ENCODE data around the gene TBX1.
"Not testable (repeated sequence)": the region's sequence is repeated elsewhere in the genome, so short reads cannot be mapped to it uniquely, and the experiment has no call there.

The TBX1 gene

DNA sequence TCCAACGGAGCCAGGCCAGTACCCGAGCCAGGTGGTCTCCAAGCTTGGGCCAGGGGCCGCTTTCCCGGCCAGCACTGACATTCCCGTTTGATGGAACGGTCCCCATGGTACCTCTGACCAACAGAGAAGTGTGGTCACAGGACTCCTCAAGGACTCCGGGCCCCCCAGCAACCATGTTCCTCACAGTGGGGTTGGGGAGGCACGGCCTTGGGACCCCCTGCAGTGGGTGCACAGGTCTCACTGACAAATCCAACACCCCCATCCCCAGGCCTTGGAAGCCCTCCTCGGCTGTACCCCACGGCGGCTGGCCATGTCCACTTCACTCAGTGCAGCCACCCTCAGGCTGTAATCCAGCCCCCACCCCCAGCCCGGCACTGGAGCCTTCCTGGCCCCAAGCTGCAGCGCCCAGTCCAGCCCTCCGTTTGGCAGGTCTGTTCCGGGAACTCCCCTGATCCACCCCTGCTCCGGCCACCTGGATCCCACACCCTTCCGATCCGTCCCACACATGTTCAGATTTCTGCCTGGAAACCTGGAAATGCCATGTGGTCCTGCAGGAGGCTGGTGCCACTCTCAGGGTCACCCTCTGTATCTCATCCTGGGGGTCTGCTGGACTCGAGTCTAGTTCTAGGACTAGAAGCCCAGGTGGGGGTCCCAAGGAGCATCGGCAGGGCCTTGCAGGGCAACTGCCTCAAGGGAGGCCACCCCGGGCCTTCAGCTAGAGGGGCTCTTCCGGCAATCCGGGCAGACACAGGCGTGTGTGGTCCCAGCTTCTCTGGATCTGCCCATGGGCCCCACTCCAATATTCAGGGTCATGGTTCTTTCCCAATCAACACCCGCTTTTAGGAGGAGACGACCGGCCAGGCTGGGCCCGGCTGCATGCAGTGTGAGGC is 26.6 kb downstream of the TBX1 start:
- Histone ChIP-seq H3K9me3 (ENCODE audit: low read length) (no peaks in the 10 kb centered on the region), H3K36me3 (ENCODE audit: insufficient read depth, low read length) (no peaks in the 10 kb centered on the region)

DNA sequence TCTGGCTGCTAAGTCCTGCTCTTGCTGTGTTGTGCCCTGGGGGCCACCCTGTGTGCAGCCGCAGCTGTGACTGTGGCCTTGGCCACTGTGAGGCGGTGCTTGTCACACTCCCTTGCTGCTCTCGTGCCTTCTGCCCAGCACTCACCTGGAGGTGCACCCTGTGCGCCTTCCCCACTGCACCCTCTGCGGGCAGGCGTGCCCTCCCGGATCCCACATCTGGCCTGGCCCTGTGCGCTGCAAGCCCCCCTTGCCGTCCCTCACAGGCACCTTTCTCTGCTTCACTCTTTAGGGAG is 27.2 kb downstream of the TBX1 start:
- no peak overlapping the region for H3K27ac ChIP-seq (ENCODE audit: low read depth, low read length)
- no peaks in the 10 kb centered on the region for H3K4me1 ChIP-seq (ENCODE audit: insufficient read depth, low read length)
- H3K36me3 ChIP-seq (ENCODE audit: insufficient read depth, low read length) = no peaks in the 10 kb centered on the region
- H3K9ac ChIP-seq (ENCODE audit: low read length) = no peak overlapping the region
- no peaks in the 10 kb centered on the region for H3K9me3 ChIP-seq (ENCODE audit: low read length)
- H3K27me3 ChIP-seq (ENCODE audit: control insufficient read depth in 1 of 2, insufficient read depth in 2 of 2, low read length in 2 of 2) = peaks cover 0 to 16% of the 10 kb centered on the region in 2 donors
- no peak overlapping the region for H3K4me3 ChIP-seq (ENCODE audit: low read depth in 1 of 2, low read length in 2 of 2)

More for the DNA sequence above, 26.6 kb downstream of the TBX1 start:
- no peaks in the 10 kb centered on the region for H3K4me1 ChIP-seq (ENCODE audit: insufficient read depth, low read length)
- peaks cover 0 to 17% of the 10 kb centered on the region in 2 donors for H3K27me3 ChIP-seq (ENCODE audit: control insufficient read depth in 1 of 2, insufficient read depth in 2 of 2, low read length in 2 of 2)
- no peak overlapping the region for H3K9ac ChIP-seq (ENCODE audit: low read length)
- H3K4me3 ChIP-seq (ENCODE audit: low read depth in 1 of 2, low read length in 2 of 2) = no peak overlapping the region
- no peak overlapping the region for H3K27ac ChIP-seq (ENCODE audit: low read depth, low read length)

- H3K9me3 ChIP-seq (ENCODE audit: low read length) = no peaks in the 10 kb centered on the region
- no peaks in the 10 kb centered on the region for H3K36me3 ChIP-seq (ENCODE audit: insufficient read depth, low read length)
- no peak overlapping the region for H3K4me3 ChIP-seq (ENCODE audit: low read depth in 1 of 2, low read length in 2 of 2)
- H3K4me1 ChIP-seq (ENCODE audit: insufficient read depth, low read length) = no peaks in the 10 kb centered on the region
- peaks cover 0 to 7% of the 10 kb centered on the region in 2 donors for H3K27me3 ChIP-seq (ENCODE audit: control insufficient read depth in 1 of 2, insufficient read depth in 2 of 2, low read length in 2 of 2)
- H3K9ac ChIP-seq (ENCODE audit: low read length) = no peak overlapping the region
- no peak overlapping the region for H3K27ac ChIP-seq (ENCODE audit: low read depth, low read length)
These were observed 28.2 kb downstream of the TBX1 start for GRCh38 chr22:19788661-19789225.

DNA sequence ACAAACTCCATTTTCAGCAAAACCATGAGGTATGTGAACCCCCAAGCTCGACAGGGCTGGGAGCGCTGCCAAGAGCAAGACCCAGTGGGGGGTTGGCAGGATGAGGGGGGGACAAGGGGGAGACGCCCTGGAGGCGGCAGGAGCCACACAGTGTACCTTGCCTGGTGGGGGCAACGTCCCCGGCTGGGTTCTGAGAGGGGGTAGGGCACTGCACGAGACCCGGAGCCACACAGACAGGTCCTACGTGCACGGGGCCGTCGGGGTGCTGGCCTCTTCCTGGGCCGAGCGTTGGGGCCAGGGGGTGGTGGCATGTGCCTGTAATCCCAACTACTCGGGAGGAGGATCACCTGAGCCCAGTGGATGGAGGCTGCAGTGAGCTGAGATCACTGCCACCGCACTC is 28.8 kb downstream of the TBX1 start:
- peaks cover 0 to under 1% of the 10 kb centered on the region in 2 donors for H3K27me3 ChIP-seq (ENCODE audit: control insufficient read depth in 1 of 2, insufficient read depth in 2 of 2, low read length in 2 of 2)
- H3K9ac ChIP-seq (ENCODE audit: low read length) = no peak overlapping the region
- no peak overlapping the region for H3K27ac ChIP-seq (ENCODE audit: low read depth, low read length)
- no peaks in the 10 kb centered on the region for H3K36me3 ChIP-seq (ENCODE audit: insufficient read depth, low read length)
- H3K4me3 ChIP-seq (ENCODE audit: low read depth in 1 of 2, low read length in 2 of 2) = no peak overlapping the region
- no peaks in the 10 kb centered on the region for H3K4me1 ChIP-seq (ENCODE audit: insufficient read depth, low read length)
- no peaks in the 10 kb centered on the region for H3K9me3 ChIP-seq (ENCODE audit: low read length)

- no peak overlapping the region for H3K27ac ChIP-seq (ENCODE audit: low read depth, low read length)
- H3K9ac ChIP-seq (ENCODE audit: low read length) = no peak overlapping the region
- no peaks in the 10 kb centered on the region for H3K27me3 ChIP-seq (ENCODE audit: control insufficient read depth in 1 of 2, insufficient read depth in 2 of 2, low read length in 2 of 2)
- H3K36me3 ChIP-seq (ENCODE audit: insufficient read depth, low read length) = no peaks in the 10 kb centered on the region
- H3K9me3 ChIP-seq (ENCODE audit: low read length) = no peaks in the 10 kb centered on the region
- no peaks in the 10 kb centered on the region for H3K4me1 ChIP-seq (ENCODE audit: insufficient read depth, low read length)
- H3K4me3 ChIP-seq (ENCODE audit: low read depth in 1 of 2, low read length in 2 of 2) = no peak overlapping the region
These were observed 29.2 kb downstream of the TBX1 start for GRCh38 chr22:19789828-19790227.

GRCh38 chr22:19791243-19791642 is 30.7 kb downstream of the TBX1 start:
- Histone ChIP-seq H3K4me3 (ENCODE audit: low read depth in 1 of 2, low read length in 2 of 2) (no peak overlapping the region), H3K9ac (ENCODE audit: low read length) (no peak overlapping the region), H3K4me1 (ENCODE audit: insufficient read depth, low read length) (no peaks in the 10 kb centered on the region), H3K27ac (ENCODE audit: low read depth, low read length) (no peak overlapping the region), H3K36me3 (ENCODE audit: insufficient read depth, low read length) (no peaks in the 10 kb centered on the region), H3K9me3 (ENCODE audit: low read length) (no peaks in the 10 kb centered on the region), H3K27me3 (ENCODE audit: control insufficient read depth in 1 of 2, insufficient read depth in 2 of 2, low read length in 2 of 2) (no peaks in the 10 kb centered on the region)

GRCh38 chr22:19791894-19792293 is 31.3 kb downstream of the TBX1 start:
- H3K27me3 ChIP-seq (ENCODE audit: control insufficient read depth in 1 of 2, insufficient read depth in 2 of 2, low read length in 2 of 2) = no peaks in the 10 kb centered on the region
- H3K9ac ChIP-seq (ENCODE audit: low read length) = no peak overlapping the region
- no peaks in the 10 kb centered on the region for H3K36me3 ChIP-seq (ENCODE audit: insufficient read depth, low read length)
- H3K9me3 ChIP-seq (ENCODE audit: low read length) = no peaks in the 10 kb centered on the region
- H3K4me3 ChIP-seq (ENCODE audit: low read depth in 1 of 2, low read length in 2 of 2) = no peak overlapping the region
- H3K27ac ChIP-seq (ENCODE audit: low read depth, low read length) = no peak overlapping the region
- H3K4me1 ChIP-seq (ENCODE audit: insufficient read depth, low read length) = no peaks in the 10 kb centered on the region

GRCh38 chr22:19792383-19792896 is 31.9 kb downstream of the TBX1 start:
- not testable (repeated sequence) for H3K9ac ChIP-seq (ENCODE audit: low read length); H3K4me1 ChIP-seq (ENCODE audit: insufficient read depth, low read length); H3K36me3 ChIP-seq (ENCODE audit: insufficient read depth, low read length); H3K9me3 ChIP-seq (ENCODE audit: low read length); H3K27ac ChIP-seq (ENCODE audit: low read depth, low read length); H3K27me3 ChIP-seq (ENCODE audit: control insufficient read depth in 1 of 2, insufficient read depth in 2 of 2, low read length in 2 of 2); H3K4me3 ChIP-seq (ENCODE audit: low read depth in 1 of 2, low read length in 2 of 2)

GRCh38 chr22:19793161-19793560 is 32.6 kb downstream of the TBX1 start:
- no peak overlapping the region for H3K27ac ChIP-seq (ENCODE audit: low read depth, low read length)
- no peaks in the 10 kb centered on the region for H3K36me3 ChIP-seq (ENCODE audit: insufficient read depth, low read length)
- H3K4me1 ChIP-seq (ENCODE audit: insufficient read depth, low read length) = no peaks in the 10 kb centered on the region
- H3K9me3 ChIP-seq (ENCODE audit: low read length) = no peaks in the 10 kb centered on the region
- no peaks in the 10 kb centered on the region for H3K27me3 ChIP-seq (ENCODE audit: control insufficient read depth in 1 of 2, insufficient read depth in 2 of 2, low read length in 2 of 2)
- H3K4me3 ChIP-seq (ENCODE audit: low read depth in 1 of 2, low read length in 2 of 2) = no peak overlapping the region
- H3K9ac ChIP-seq (ENCODE audit: low read length) = no peak overlapping the region

GRCh38 chr22:19793661-19794310 is 33.2 kb downstream of the TBX1 start:
- H3K9ac ChIP-seq (ENCODE audit: low read length) = no peak overlapping the region

GRCh38 chr22:19795617-19796008 is 35.0 kb downstream of the TBX1 start:
- Histone ChIP-seq H3K27me3 (ENCODE audit: control insufficient read depth in 1 of 2, insufficient read depth in 2 of 2, low read length in 2 of 2) (no peaks in the 10 kb centered on the region), H3K27ac (ENCODE audit: low read depth, low read length) (no peak overlapping the region), H3K9me3 (ENCODE audit: low read length) (no peaks in the 10 kb centered on the region), H3K9ac (ENCODE audit: low read length) (no peak overlapping the region), H3K4me1 (ENCODE audit: insufficient read depth, low read length) (no peaks in the 10 kb centered on the region), H3K36me3 (ENCODE audit: insufficient read depth, low read length) (no peaks in the 10 kb centered on the region), H3K4me3 (ENCODE audit: low read depth in 1 of 2, low read length in 2 of 2) (no peak overlapping the region)

More at GRCh38 chr22:19793661-19794310, 33.2 kb downstream of the TBX1 start:
- no peaks in the 10 kb centered on the region for H3K4me1 ChIP-seq (ENCODE audit: insufficient read depth, low read length)
- no peaks in the 10 kb centered on the region for H3K36me3 ChIP-seq (ENCODE audit: insufficient read depth, low read length)
- no peak overlapping the region for H3K4me3 ChIP-seq (ENCODE audit: low read depth in 1 of 2, low read length in 2 of 2)
- H3K27me3 ChIP-seq (ENCODE audit: control insufficient read depth in 1 of 2, insufficient read depth in 2 of 2, low read length in 2 of 2) = no peaks in the 10 kb centered on the region
- no peak overlapping the region for H3K27ac ChIP-seq (ENCODE audit: low read depth, low read length)
- H3K9me3 ChIP-seq (ENCODE audit: low read length) = no peaks in the 10 kb centered on the region

Data from muscle layer of colon (tissue), 2 donors.